Keratinocyte (primary cell): ENCODE results near the gene PRR7. TPM values are rescaled to one million over a fixed set of nuclear protein-coding genes. Genes with fewer than 3 reads are reported as not detected.

Experiments used
- DNase-seq: peaks from one replicate; pipeline ENCODE4 v3.0.0-alpha.2; 2011; ENCODE audit warnings: low read depth, missing footprints, low spot score
- FAIRE-seq: peaks from 2 replicates; lab custom pipeline; 2011; peaks lifted over from hg19 to GRCh38; lab: Jason Lieb, UNC
- H2AFZ ChIP-seq: 2 replicates; pipeline ENCODE4 v1.6.0; 2012; ENCODE audit warnings: low read length, control low read depth, inconsistent platforms; ENCODE audit not compliant: control insufficient read depth
- H3K27ac ChIP-seq: 2 replicates; pipeline ENCODE4 v1.5.1; 2011; ENCODE audit warnings: low read length; ENCODE audit not compliant: control insufficient read depth, insufficient read depth
- H3K27me3 ChIP-seq: 3 replicates; pipeline ENCODE4 v1.6.0; 2011; ENCODE audit warnings: low read length; ENCODE audit not compliant: control insufficient read depth, insufficient read depth; ENCODE audit errors: extremely low read depth
- H3K36me3 ChIP-seq, 2 experiments: 2 replicates in 1 of 2; 3 replicates in 1 of 2; pipeline ENCODE4 v1.5.1; 2011; ENCODE audit warnings: low read length in 2 of 2, mild to moderate bottlenecking in 1 of 2; ENCODE audit not compliant: control insufficient read depth in 2 of 2, insufficient read depth in 2 of 2; ENCODE audit errors: extremely low read depth in 1 of 2
- H3K4me1 ChIP-seq: 3 replicates; pipeline ENCODE4 v1.5.1; 2011; ENCODE audit warnings: low read length; ENCODE audit not compliant: control insufficient read depth, insufficient read depth; ENCODE audit errors: extremely low read depth
- H3K4me2 ChIP-seq: 3 replicates; pipeline ENCODE4 v1.6.0; 2011; ENCODE audit warnings: low read depth, low read length; ENCODE audit not compliant: control insufficient read depth, insufficient read depth; ENCODE audit errors: extremely low read depth
- H3K4me3 ChIP-seq, 3 experiments: fragments of 200-600 bp in 1 of 3; sonication (generic) in 1 of 3; 2 replicates in 2 of 3; 3 replicates in 1 of 3; pipeline ENCODE4 v1.5.1; 2011 to 2016; ENCODE audit warnings: low read length in 3 of 3, mild to moderate bottlenecking in 3 of 3, control low read depth in 2 of 3, inconsistent platforms in 1 of 3, low read depth in 1 of 3, mixed read lengths in 1 of 3, mixed run types in 1 of 3, moderate library complexity in 1 of 3; ENCODE audit not compliant: control insufficient read depth in 2 of 3, insufficient read depth in 2 of 3; ENCODE audit errors: extremely low read depth in 1 of 3
- H3K79me2 ChIP-seq: 2 replicates; pipeline ENCODE4 v1.6.0; 2012; ENCODE audit warnings: low read length; ENCODE audit not compliant: control insufficient read depth, insufficient read depth
- H3K9ac ChIP-seq: 3 replicates; pipeline ENCODE4 v1.6.0; 2011; ENCODE audit warnings: low read length; ENCODE audit not compliant: control insufficient read depth, insufficient read depth; ENCODE audit errors: extremely low read depth
- H3K9me1 ChIP-seq: 3 replicates; pipeline ENCODE4 v1.6.0; 2011; ENCODE audit warnings: low read length; ENCODE audit not compliant: control insufficient read depth, insufficient read depth; ENCODE audit errors: extremely low read depth
- H3K9me3 ChIP-seq: 2 replicates; pipeline ENCODE4 v1.5.1; 2012; ENCODE audit warnings: low read depth, low read length; ENCODE audit not compliant: control insufficient read depth
- H4K20me1 ChIP-seq: 3 replicates; pipeline ENCODE4 v1.6.0; 2011; ENCODE audit warnings: low read length; ENCODE audit not compliant: control insufficient read depth, insufficient read depth; ENCODE audit errors: extremely low read depth
- CTCF ChIP-seq, 3 experiments: IDR thresholded peaks in 1 of 3; conservative IDR thresholded peaks in 1 of 3; optimal IDR thresholded peaks in 1 of 3; 2 replicates in 2 of 3; 3 replicates in 1 of 3; pipeline versions ENCODE3 to v1.5.1; 2011; ENCODE audit warnings: low read length in 3 of 3, mild to moderate bottlenecking in 3 of 3, moderate library complexity in 2 of 3, control low read depth in 1 of 3, inconsistent platforms in 1 of 3; ENCODE audit not compliant: insufficient read depth in 2 of 3; ENCODE audit errors: extremely low read depth in 1 of 3
- EZH2 ChIP-seq: IDR thresholded peaks from one replicate; pipeline ENCODE4 v1.6.1; 2012; ENCODE audit warnings: inconsistent platforms, mild to moderate bottlenecking, low read length, moderate library complexity
- dilution Hi-C: fragments of 300-500 bp; cut with MboI; formaldehyde crosslinking; loops from one replicate; pipeline ENCODE4 v1.7.0; 2020; ENCODE audit warnings: low sequenced_read_pairs; ENCODE audit not compliant: extremely low pct_ligation_motif_present
- polyA plus RNA-seq, 5 experiments: library from polyadenylated mRNA; depleted of rRNA in 3 of 5; stranded (reverse) in 3 of 5; stranded (forward) in 1 of 5; unstranded in 1 of 5; fragments of >200 nt; gene quantifications; 1 replicate in 1 of 5; 2 replicates in 3 of 5; 3 replicates in 1 of 5; pipeline versions ENCODE4 v1.2.1 to v1.2.3, GENCODE V29; 2011 to 2012; ENCODE audit warnings: missing spikeins in 2 of 5, low read depth in 1 of 5, low replicate concordance in 1 of 5

PRR7 gene
- polyA plus RNA-seq, 1 donor (not counting 4 experiments of a cell fraction or from before 2014, with no cell fraction given): 1.1 TPM

DNA sequence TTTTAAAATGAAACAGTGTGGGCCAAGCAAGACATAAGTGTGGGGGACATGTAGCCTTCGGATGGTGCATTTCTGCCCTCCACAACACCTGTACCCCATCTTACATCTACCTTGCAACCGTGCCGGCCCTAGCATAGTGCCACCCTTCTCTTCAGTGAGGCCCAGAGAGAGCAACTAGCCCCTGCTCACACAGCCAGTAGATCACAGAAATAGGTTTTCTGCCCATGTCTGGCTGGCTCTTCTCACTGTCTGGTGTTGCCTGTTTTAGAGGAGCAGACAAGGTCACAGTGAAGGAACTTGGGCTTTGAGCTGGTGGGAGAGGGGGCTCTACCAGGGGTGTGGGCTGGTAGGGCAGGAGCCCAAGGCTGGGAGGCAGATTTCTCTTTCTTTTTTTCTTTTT lies 39.6 kb downstream of the PRR7 start:
- H2AFZ ChIP-seq: no peak overlapping the region
- no peak overlapping the region for H3K4me3 ChIP-seq
- H3K9me1 ChIP-seq: no peaks in the 10 kb centered on the region
- no peak for TF ChIP-seq CTCF (optimal IDR thresholded peaks at IDR 0.05 in 1 of 3, IDR thresholded peaks at IDR 0.05 in 1 of 3, conservative IDR thresholded peaks at IDR 0.05 in 1 of 3; ENCODE audit: extremely low read depth in 1 of 3, insufficient read depth in 2 of 3, low read length in 3 of 3)
- TF ChIP-seq EZH2: no peak
- dilution Hi-C loops: no loop called here
- H3K9ac ChIP-seq: no peak overlapping the region
- H3K27me3 ChIP-seq: no peaks in the 10 kb centered on the region
- no peaks in the 10 kb centered on the region for H3K4me1 ChIP-seq
- H3K4me2 ChIP-seq: no peak overlapping the region
- H3K27ac ChIP-seq: no peak overlapping the region
- peaks cover 7% of the 10 kb centered on the region for H3K79me2 ChIP-seq
- DNase-seq: no peak
- FAIRE-seq: no peak
- peaks cover 48 to 57% of the 10 kb centered on the region in 2 experiments for H3K36me3 ChIP-seq
- peaks cover 5% of the 10 kb centered on the region for H4K20me1 ChIP-seq
- H3K9me3 ChIP-seq: no peaks in the 10 kb centered on the region

DNA sequence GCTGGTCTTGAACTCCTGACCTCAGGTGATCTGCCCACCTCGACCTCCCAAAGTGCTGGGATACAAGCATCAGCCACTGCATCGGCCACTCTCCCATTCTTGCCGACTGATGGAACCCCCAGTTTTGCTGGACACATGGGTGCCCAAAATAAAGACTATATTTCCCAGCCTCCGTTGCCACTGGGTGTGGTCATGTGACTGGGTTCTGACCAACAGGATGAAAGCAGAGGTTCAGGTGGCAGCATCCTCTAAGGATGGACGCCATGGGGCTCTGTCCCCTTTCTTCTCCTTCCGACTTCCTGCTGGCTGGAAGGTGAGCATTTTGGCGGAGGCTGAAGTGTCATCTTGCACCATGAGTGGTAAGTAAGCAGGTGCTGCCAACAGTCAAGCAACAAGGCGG lies 40.5 kb downstream of the PRR7 start:
- no peak overlapping the region for H3K4me3 ChIP-seq

More for the DNA sequence above, 40.5 kb downstream of the PRR7 start:
- Histone ChIP-seq H3K4me2 (no peak overlapping the region), H3K4me1 (no peaks in the 10 kb centered on the region), H2AFZ (no peak overlapping the region), H3K27ac (no peak overlapping the region), H3K27me3 (no peaks in the 10 kb centered on the region), H3K36me3 (peaks cover 45 to 53% of the 10 kb centered on the region in 2 experiments), H3K9me3 (no peaks in the 10 kb centered on the region), H4K20me1 (peaks cover 7% of the 10 kb centered on the region), H3K9ac (no peak overlapping the region), H3K9me1 (no peaks in the 10 kb centered on the region), H3K79me2 (peaks cover 8% of the 10 kb centered on the region)
- no peak for FAIRE-seq
- dilution Hi-C loops: no loop called here
- TF ChIP-seq CTCF (optimal IDR thresholded peaks at IDR 0.05 in 1 of 3, IDR thresholded peaks at IDR 0.05 in 1 of 3, conservative IDR thresholded peaks at IDR 0.05 in 1 of 3; ENCODE audit: extremely low read depth in 1 of 3, insufficient read depth in 2 of 3, low read length in 3 of 3) (no peak), EZH2 (no peak)
- DNase-seq: no peak
